Brain microvascular endothelial cell (primary cell): ENCODE data around the gene CD1D.

Experiments
- DNase-seq: peaks from one replicate; pipeline ENCODE4 v3.0.0-alpha.2; 2020
- H3K27ac ChIP-seq: fragments of 250-450 bp; sonication (Bioruptor Pico); 2 replicates; pipeline ENCODE4 v1.5.1; 2020; ENCODE audit warnings: mild to moderate bottlenecking, moderate library complexity
- H3K27me3 ChIP-seq: fragments of 250-450 bp; sonication (Bioruptor Pico); replicated peaks from 2 replicates; pipeline ENCODE4 v1.5.1; 2020; ENCODE audit warnings: mild to moderate bottlenecking
- H3K36me3 ChIP-seq: fragments of 250-450 bp; sonication (Bioruptor Pico); replicated peaks from 2 replicates; pipeline ENCODE4 v1.5.1; 2020; ENCODE audit warnings: mild to moderate bottlenecking
- H3K4me3 ChIP-seq: 2 replicates; pipeline ENCODE4 v1.5.1; 2011; ENCODE audit warnings: low read depth, mild to moderate bottlenecking, control low read depth, low read length, moderate library complexity
- CTCF ChIP-seq: IDR thresholded peaks from 2 replicates; pipeline ENCODE4 v1.5.1; 2011; ENCODE audit warnings: low read depth, mild to moderate bottlenecking, moderate library complexity, low read length, control low read depth, inconsistent platforms; ENCODE audit errors: missing control alignments
- in situ Hi-C: cut with HindIII; loops from 2 replicates; pipeline ENCODE4 v1.10.0; 2017; ENCODE audit warnings: low sequenced_read_pairs, low pct_ligation_motif_present

The CD1D gene

GRCh38 chr1:158188611-158189010 is 7.9 kb downstream of the CD1D start:
- Histone ChIP-seq H3K27ac (no peak overlapping the region), H3K36me3 (no peaks in the 10 kb centered on the region), H3K27me3 (peaks cover 1% of the 10 kb centered on the region), H3K4me3 (no peak overlapping the region)
- TF ChIP-seq CTCF: no peak
- no peak for DNase-seq
- in situ Hi-C loops: no loop called here

GRCh38 chr1:158189624-158190023 is 8.9 kb downstream of the CD1D start:
- DNase-seq: no peak
- no peak overlapping the region for H3K27ac ChIP-seq
- in situ Hi-C loops: no loop called here
- TF ChIP-seq CTCF: no peak
- no peaks in the 10 kb centered on the region for H3K36me3 ChIP-seq
- peaks cover 1% of the 10 kb centered on the region for H3K27me3 ChIP-seq
- H3K4me3 ChIP-seq: no peak overlapping the region

- Histone ChIP-seq H3K4me3 (no peak overlapping the region), H3K27me3 (peaks cover 1% of the 10 kb centered on the region), H3K27ac (no peak overlapping the region), H3K36me3 (no peaks in the 10 kb centered on the region)
- no peak for TF ChIP-seq CTCF
- no peak for DNase-seq
- in situ Hi-C loops: no loop called here
Observed at GRCh38 chr1:158191299-158191698, 10.6 kb downstream of the CD1D start.

- DNase-seq: no peak
- in situ Hi-C loops: no loop called here
- Histone ChIP-seq H3K36me3 (no peaks in the 10 kb centered on the region), H3K4me3 (no peak overlapping the region), H3K27ac (no peak overlapping the region), H3K27me3 (no peaks in the 10 kb centered on the region)
- no peak for TF ChIP-seq CTCF
Observed at GRCh38 chr1:158196461-158196860, 15.8 kb downstream of the CD1D start.

GRCh38 chr1:158199849-158200248 is 19.2 kb downstream of the CD1D start:
- no peak for TF ChIP-seq CTCF
- DNase-seq: no peak
- no peak overlapping the region for H3K27ac ChIP-seq
- H3K36me3 ChIP-seq: no peaks in the 10 kb centered on the region
- in situ Hi-C loops: no loop called here
- H3K27me3 ChIP-seq: no peaks in the 10 kb centered on the region
- H3K4me3 ChIP-seq: no peak overlapping the region

GRCh38 chr1:158200527-158200926 is 19.8 kb downstream of the CD1D start:
- Histone ChIP-seq H3K27ac (no peak overlapping the region), H3K4me3 (no peak overlapping the region), H3K27me3 (no peaks in the 10 kb centered on the region), H3K36me3 (no peaks in the 10 kb centered on the region)
- TF ChIP-seq CTCF: no peak
- in situ Hi-C loops: no loop called here
- DNase-seq: no peak
